Ovary (tissue), 9 donors: ENCODE measurements around the gene DNASE1L1. TPM values are rescaled to one million over a fixed set of nuclear protein-coding genes. Genes with fewer than 3 reads are reported as not detected.
A peak's percentile ranks its signal among the peaks of the same experiment; 100 is the strongest.

Source experiments
- DNase-seq, 5 donors: peaks; one replicate each; pipeline ENCODE4 v3.0.0-alpha.2; 2019 to 2020
- H3K27ac ChIP-seq, 2 donors: fragments of 200-600 bp; one replicate each; pipeline versions ENCODE4 v1.5.1 to v1.8.0; 2019 to 2022
- H3K27me3 ChIP-seq: fragments of 200-600 bp; one replicate; pipeline ENCODE4 v1.8.0; 2022
- H3K36me3 ChIP-seq: fragments of 200-600 bp; sonication (generic); one replicate; pipeline ENCODE4 v1.5.1; 2019
- H3K4me1 ChIP-seq: one replicate; pipeline ENCODE4 v1.8.1; 2013; ENCODE audit warnings: mild to moderate bottlenecking, moderate library complexity; ENCODE audit not compliant: insufficient read depth
- H3K4me3 ChIP-seq: fragments of 200-600 bp; sonication (generic); one replicate; pipeline ENCODE4 v1.5.1; 2017
- H3K9me3 ChIP-seq, 2 donors: fragments of 200-600 bp in 1 of 2; sonication (generic) in 1 of 2; one replicate each; pipeline versions ENCODE4 v1.5.1 to v1.8.1; 2013 to 2019; ENCODE audit warnings: mild to moderate bottlenecking in 1 of 2, moderate library complexity in 1 of 2
- EP300 ChIP-seq: sonication (generic); formaldehyde crosslinking; IDR thresholded peaks from one replicate; pipeline ENCODE4 v1.6.1; 2017; ENCODE audit warnings: antibody characterized with exemption
- POLR2A ChIP-seq: fragments of 450-650 bp; IDR thresholded peaks from one replicate; pipeline ENCODE4 v1.6.1; 2017; ENCODE audit warnings: antibody characterized with exemption, mild to moderate bottlenecking, moderate library complexity
- WGBS, 3 donors: extraction: QIAGEN DNeasy Blood & Tissue Kit in 1 of 3; methylation state at CpG; one replicate each; pipeline versions ENCODE4 v1.1.5 to v1.1.7; 2013 to 2017; 5-methylcytosine and 5-hydroxymethylcytosine counted together
- intact Hi-C, 4 donors: fragments of 100-400 bp; cut with DNase I; formaldehyde crosslinking; loops; one replicate each; pipeline versions ENCODE4 v1.11.0 to v1.15.1; 2022 to 2023
- polyA plus RNA-seq, 2 donors: library from polyadenylated mRNA; stranded (reverse); fragments of 200-250 nt in 1 of 2; fragments of 350-450 nt in 1 of 2; fragmentation: Illumina TruSeq in 1 of 2; extraction: RNeasy Lipid Tissue Mini Kit (QIAGEN cat#74804) in 1 of 2; gene quantifications; one replicate each; pipeline ENCODE4 v1.2.3, GENCODE V29; 2013 to 2014
- total RNA-seq, 7 donors: library from RNA; depleted of rRNA in 2 of 7; stranded (reverse); fragments of >200 nt in 2 of 7; fragmentation: NEBNext Ultra II Directional in 3 of 7; extraction: Animal tissue kit (Norgen Biotek cat#: 25700) in 3 of 7; gene quantifications; one replicate each; pipeline versions ENCODE4 v1.1.0 to v1.2.4, GENCODE V29; 2016 to 2023
- TF ChIP-seq, protein P1 (sequence below), 3 donors: fragments of 450-650 bp in 2 of 3; fragments of 200-600 bp in 1 of 3; IDR thresholded peaks; one replicate each; pipeline versions ENCODE4 v1.5.1 to v1.8.0; 2016 to 2022; ENCODE audit warnings: antibody characterized with exemption in 3 of 3, mild to moderate bottlenecking in 1 of 3
- donor health status: DM: no; HTN: no; CAD: no; lungs with moderate emphysema.
- donor health status: DM: no; HTN: no; CAD: no.
- donor health status: Bipolar disorder and iron deficiency.
- donor health status: DM: yes; HTN: yes; CAD: no.
- donor health status: DM: no; HTN: no; CAD: no.
- donor health status: DM: yes; HTN: yes; CAD: no.

DNASE1L1 gene
- total and polyA plus RNA-seq, 9 donors, result 11.9 to 21.4 (median 17.2) TPM

DNA sequence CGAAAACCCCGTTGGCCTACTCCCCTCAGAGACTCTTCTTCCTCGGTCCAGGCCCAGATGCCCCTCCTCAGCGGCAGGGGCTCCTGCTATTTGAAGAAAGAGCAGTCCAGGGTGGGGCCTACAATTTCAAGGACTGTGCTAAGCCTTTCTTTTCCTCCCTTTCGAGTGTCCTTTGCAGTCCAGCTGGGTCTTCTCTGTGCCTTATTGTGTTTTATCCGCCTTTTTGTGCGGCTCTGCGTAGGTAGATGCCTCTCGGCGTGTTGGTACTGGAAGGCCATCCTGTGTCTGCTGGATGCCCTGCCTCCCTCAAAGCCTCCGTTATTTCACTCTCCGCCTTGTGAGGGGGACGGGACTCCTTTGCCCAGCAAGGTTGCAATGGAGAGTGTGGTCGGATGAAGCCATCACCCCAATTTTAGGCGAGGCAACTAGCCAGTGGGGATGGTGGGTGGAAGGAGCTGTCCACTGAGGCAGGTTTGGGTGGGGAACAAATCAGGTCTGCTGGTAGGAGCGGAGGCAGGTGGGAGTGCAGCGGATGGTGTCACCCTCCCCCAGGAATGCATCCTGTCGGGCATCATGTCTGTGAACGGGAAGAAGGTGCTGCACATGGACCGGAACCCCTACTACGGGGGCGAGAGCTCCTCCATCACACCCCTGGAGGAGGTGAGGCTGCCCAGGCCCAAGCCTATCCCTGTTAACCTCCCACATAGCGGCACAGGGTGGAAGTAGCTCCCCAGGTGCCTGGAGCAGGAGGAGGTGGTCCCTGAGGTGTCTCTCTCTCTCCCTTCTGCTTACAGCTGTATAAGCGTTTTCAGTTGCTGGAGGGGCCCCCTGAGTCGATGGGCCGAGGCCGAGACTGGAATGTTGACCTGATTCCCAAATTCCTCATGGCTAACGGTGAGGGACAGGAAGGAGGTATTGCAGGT is 29.2 kb upstream of the DNASE1L1 start:
- no peak for DNase-seq
- no peaks in the 10 kb centered on the region for H3K27me3 ChIP-seq
- 46 to 54% (median 52%) methylated on average over 28 of the region's 28 CpGs for WGBS, 3 donors
- H3K9me3 ChIP-seq, result no peaks in the 10 kb centered on the region
- TF ChIP-seq EP300 (no peak), POLR2A (no peak)
- TF ChIP-seq, protein P1, sequence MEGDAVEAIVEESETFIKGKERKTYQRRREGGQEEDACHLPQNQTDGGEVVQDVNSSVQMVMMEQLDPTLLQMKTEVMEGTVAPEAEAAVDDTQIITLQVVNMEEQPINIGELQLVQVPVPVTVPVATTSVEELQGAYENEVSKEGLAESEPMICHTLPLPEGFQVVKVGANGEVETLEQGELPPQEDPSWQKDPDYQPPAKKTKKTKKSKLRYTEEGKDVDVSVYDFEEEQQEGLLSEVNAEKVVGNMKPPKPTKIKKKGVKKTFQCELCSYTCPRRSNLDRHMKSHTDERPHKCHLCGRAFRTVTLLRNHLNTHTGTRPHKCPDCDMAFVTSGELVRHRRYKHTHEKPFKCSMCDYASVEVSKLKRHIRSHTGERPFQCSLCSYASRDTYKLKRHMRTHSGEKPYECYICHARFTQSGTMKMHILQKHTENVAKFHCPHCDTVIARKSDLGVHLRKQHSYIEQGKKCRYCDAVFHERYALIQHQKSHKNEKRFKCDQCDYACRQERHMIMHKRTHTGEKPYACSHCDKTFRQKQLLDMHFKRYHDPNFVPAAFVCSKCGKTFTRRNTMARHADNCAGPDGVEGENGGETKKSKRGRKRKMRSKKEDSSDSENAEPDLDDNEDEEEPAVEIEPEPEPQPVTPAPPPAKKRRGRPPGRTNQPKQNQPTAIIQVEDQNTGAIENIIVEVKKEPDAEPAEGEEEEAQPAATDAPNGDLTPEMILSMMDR (IDR thresholded peaks at IDR 0.05), result no peak
- peak overlapping the region in 1 of 2 donors; percentile 91 for H3K27ac ChIP-seq
- peaks cover 6% of the 10 kb centered on the region for H3K4me1 ChIP-seq
- intact Hi-C loops, result no loop called here
- peak overlapping the region; percentile 64 for H3K4me3 ChIP-seq
- no peaks in the 10 kb centered on the region for H3K36me3 ChIP-seq

DNA sequence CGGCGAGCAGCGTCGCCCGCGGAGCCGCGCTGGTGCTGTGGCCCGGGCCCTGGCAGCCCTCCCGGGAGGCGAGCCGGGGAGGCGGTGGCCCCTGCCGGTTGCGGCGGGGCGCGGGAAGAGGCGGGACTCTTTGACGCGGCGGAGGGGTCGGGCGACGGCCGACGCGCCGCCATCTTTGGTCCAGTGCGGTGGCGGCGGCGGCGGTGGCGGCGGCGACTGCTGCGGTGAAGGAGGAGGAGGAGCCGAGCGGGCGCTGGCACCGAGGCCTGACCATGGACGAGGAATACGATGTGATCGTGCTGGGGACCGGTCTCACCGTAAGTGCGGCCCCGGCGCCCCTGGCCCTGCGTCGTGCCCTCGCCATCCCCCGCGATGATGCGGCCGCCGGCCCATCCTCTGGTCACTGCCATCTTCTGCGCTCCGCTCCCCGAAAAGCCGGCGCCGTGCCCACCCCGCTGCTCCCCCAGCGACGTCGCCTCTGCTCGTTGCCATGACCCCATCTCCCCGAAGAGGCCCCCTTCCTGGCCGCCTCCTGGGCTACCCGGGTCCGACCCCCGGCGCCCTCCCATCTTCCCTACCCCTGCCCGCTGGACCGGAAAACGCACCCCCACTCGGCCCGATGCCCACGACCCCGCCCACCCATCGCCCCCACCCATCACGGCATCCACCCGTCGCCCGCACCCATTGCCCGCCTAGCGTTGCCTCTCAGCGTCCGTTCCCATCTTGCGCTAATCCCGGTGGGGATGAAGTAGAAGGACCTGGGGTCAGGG is 28.1 kb upstream of the DNASE1L1 start, which contains the start of gene GDI1:
TSS of gene GDI1 (plus strand) at position 172 of the 770 bp plus-strand sequence. CDS start at position 273, 101 bp downstream.
- DNase-seq, result peak; percentile 55 to 72 (median 72)
- H3K4me3 ChIP-seq, result peak within 1 kb of the TSS; percentile 64
- intact Hi-C loops, result no loop called here
- peak within 1 kb of the TSS; percentile 88 to 91 for H3K27ac ChIP-seq
- peaks cover 6% of the 10 kb centered on the region for H3K4me1 ChIP-seq
- no peaks in the 10 kb centered on the region for H3K36me3 ChIP-seq
- no peaks in the 10 kb centered on the region for H3K9me3 ChIP-seq
- 23 to 43% (median 36%) methylated on average over 74 to 93 of the region's 93 CpGs for WGBS, 3 donors
- H3K27me3 ChIP-seq, result no peaks in the 10 kb centered on the region
- TF ChIP-seq POLR2A, result peak; percentile 55
- TF ChIP-seq, protein P1 (IDR thresholded peaks at IDR 0.05), result no peak

DNA sequence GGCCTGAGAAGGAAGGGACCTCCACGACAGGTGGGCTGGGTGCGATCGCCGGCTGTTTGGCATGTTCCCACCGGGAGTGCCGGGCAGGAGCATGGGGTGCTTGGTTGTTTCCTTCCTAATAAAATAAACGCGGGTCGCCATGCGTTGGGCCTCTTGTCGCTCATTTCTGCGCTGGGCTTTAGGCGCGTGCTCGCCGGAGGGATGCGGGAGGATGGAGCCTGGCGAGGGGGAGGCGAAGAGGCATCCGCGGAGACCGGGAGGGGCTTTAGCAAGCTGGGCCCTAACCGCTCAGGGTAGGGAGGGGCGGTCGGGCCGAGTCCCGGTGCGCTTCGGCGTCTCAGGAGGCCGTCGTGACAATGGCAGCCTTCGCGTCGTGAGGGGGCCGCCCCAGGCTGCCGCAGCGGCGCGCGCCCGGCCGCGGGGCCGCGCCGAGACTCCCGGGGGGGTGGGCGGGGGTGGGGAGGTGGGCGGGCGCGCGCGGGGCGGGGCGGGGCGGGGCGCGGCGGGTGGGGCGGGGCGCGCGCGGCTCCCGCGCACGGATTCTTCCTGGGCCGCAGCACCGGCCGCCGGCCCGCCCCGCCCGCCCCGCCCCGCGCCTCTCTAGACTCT is 27.4 kb upstream of the DNASE1L1 start:
- peak in 4 of 5 donors; percentile 35 to 62 (median 56) for DNase-seq
- intact Hi-C loops, result no loop called here
- Histone ChIP-seq H3K4me1 (peaks cover 6% of the 10 kb centered on the region), H3K9me3 (no peaks in the 10 kb centered on the region), H3K27me3 (no peaks in the 10 kb centered on the region), H3K36me3 (no peaks in the 10 kb centered on the region), H3K4me3 (peak overlapping the region; percentile 64), H3K27ac (peak overlapping the region; percentile 88 to 91)
- no peak for TF ChIP-seq POLR2A
- TF ChIP-seq, protein P1 (IDR thresholded peaks at IDR 0.05), result no peak
- TF ChIP-seq EP300, result no peak
- WGBS, 3 donors, result 26 to 36% (median 33%) methylated on average over 35 to 64 of the region's 78 CpGs

DNA sequence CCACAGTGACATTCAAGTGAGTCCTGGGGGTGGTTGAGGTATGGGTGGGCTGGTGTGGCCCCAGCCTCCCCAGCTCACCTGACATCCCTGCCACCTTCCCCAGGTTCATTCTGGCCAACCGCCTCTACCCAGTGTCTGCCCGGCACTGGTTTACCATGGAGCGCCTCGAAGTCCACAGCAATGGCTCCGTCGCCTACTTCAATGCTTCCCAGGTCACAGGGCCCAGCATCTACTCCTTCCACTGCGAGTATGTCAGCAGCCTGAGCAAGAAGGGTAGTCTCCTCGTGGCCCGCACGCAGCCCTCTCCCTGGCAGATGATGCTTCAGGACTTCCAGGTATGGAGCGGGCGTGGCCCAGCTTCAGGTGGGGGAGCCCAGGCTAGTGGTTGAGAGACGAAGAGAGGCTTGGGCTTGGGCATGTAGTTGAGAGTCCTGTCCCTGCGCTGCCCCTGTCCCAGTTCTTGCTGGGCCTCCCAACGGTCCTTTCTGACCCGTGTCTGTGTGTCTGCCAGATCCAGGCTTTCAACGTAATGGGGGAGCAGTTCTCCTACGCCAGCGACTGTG is 26.2 kb upstream of the DNASE1L1 start:
- no peaks in the 10 kb centered on the region for H3K27me3 ChIP-seq
- 87 to 94% (median 89%) methylated on average over 19 of the region's 19 CpGs for WGBS, 3 donors
- H3K9me3 ChIP-seq, result no peaks in the 10 kb centered on the region
- no peak for DNase-seq
- H3K4me1 ChIP-seq, result peaks cover 6% of the 10 kb centered on the region
- TF ChIP-seq POLR2A, result no peak
- TF ChIP-seq, protein P1 (IDR thresholded peaks at IDR 0.05), result no peak
- TF ChIP-seq EP300, result no peak
- H3K27ac ChIP-seq, result no peak overlapping the region
- no peaks in the 10 kb centered on the region for H3K36me3 ChIP-seq
- intact Hi-C loops, result no loop called here
- no peak overlapping the region for H3K4me3 ChIP-seq
